ENCODE measurements around the gene STX16.

The STX16 gene

GRCh38 chr20:58619077-58619863 lies 31.8 kb upstream of the STX16 start:
- ATAC-seq (no peak), DNase-seq (no peak)

- no peak for DNase-seq
- ATAC-seq, result no peak
These were observed 31.1 kb upstream of the STX16 start for GRCh38 chr20:58619864-58620431.

- ATAC-seq (no peak), DNase-seq (no peak)
These were observed 29.1 kb upstream of the STX16 start for GRCh38 chr20:58621906-58622548.

- ATAC-seq (no peak), DNase-seq (no peak)
These were observed 28.2 kb upstream of the STX16 start for GRCh38 chr20:58622671-58623578.

GRCh38 chr20:58623579-58624473 lies 27.3 kb upstream of the STX16 start:
- ATAC-seq (no peak), DNase-seq (no peak)

GRCh38 chr20:58624687-58625086 lies 26.4 kb upstream of the STX16 start:
- ATAC-seq, result no peak
- no peak for DNase-seq

GRCh38 chr20:58625585-58625984 lies 25.5 kb upstream of the STX16 start:
- DNase-seq (no peak), ATAC-seq (no peak)

GRCh38 chr20:58626051-58626450 lies 25.0 kb upstream of the STX16 start:
- DNase-seq (no peak), ATAC-seq (no peak)

- DNase-seq, result no peak
- ATAC-seq, result no peak
These were observed 23.6 kb upstream of the STX16 start for GRCh38 chr20:58627212-58628072.

- no peak for DNase-seq
- ATAC-seq, result no peak
These were observed 22.4 kb upstream of the STX16 start for GRCh38 chr20:58628491-58629214.

GRCh38 chr20:58629215-58629580 lies 21.9 kb upstream of the STX16 start:
- no peak for ATAC-seq
- no peak for DNase-seq

GRCh38 chr20:58630063-58630462 lies 21.0 kb upstream of the STX16 start:
- no peak for ATAC-seq
- no peak for DNase-seq

GRCh38 chr20:58633161-58634053 lies 17.7 kb upstream of the STX16 start:
- ATAC-seq, result no peak

GRCh38 chr20:58634059-58634458 lies 17.0 kb upstream of the STX16 start:
- DNase-seq (no peak), ATAC-seq (no peak)

More at GRCh38 chr20:58633161-58634053, 17.7 kb upstream of the STX16 start:
- DNase-seq, result no peak

GRCh38 chr20:58634521-58635278 lies 16.4 kb upstream of the STX16 start:
- peak; percentile 92 for ATAC-seq
- DNase-seq, result peak; percentile 68

GRCh38 chr20:58635279-58635665 lies 15.8 kb upstream of the STX16 start:
- no peak for ATAC-seq
- DNase-seq, result no peak

- no peak for ATAC-seq
- DNase-seq, result no peak
These were observed 14.6 kb upstream of the STX16 start for GRCh38 chr20:58636396-58636982.

All from stimulated activated naive CD8-positive, alpha-beta T cell treated with anti-CD3 and anti-CD28 coated beads, Interleukin-15, Interleukin-2, amounts not matched to agents 100 U/mL and 50 U/mL, for 24 hours (primary cell).